Chondrocyte (in vitro differentiated cells): ENCODE results near the gene KLHL28. TPM values are rescaled to one million over a fixed set of nuclear protein-coding genes. Genes with fewer than 3 reads are reported as not detected.

Experiments
- DNase-seq: peaks from one replicate; pipeline ENCODE4 v3.0.0; 2021; ENCODE audit warnings: mixed read lengths, low spot score
- H3K27ac Mint-ChIP-seq: one replicate; pipeline ENCODE4 v1.8.0; 2021; ENCODE audit warnings: mild to moderate bottlenecking, moderate library complexity, mixed read lengths; ENCODE audit not compliant: unreplicated experiment
- H3K27me3 Mint-ChIP-seq: 2 replicates; pipeline ENCODE4 v1.8.0; 2021; ENCODE audit warnings: low read depth, mixed read lengths
- H3K36me3 Mint-ChIP-seq: 2 replicates; pipeline ENCODE4 v1.8.0; 2021; ENCODE audit warnings: low read depth, mixed read lengths
- H3K4me1 Mint-ChIP-seq: 2 replicates; pipeline ENCODE4 v1.8.0; 2021; ENCODE audit warnings: low read depth, mild to moderate bottlenecking, mixed read lengths
- H3K4me3 Mint-ChIP-seq: one replicate; pipeline ENCODE4 v1.8.0; 2021; ENCODE audit warnings: mild to moderate bottlenecking, moderate library complexity, mixed read lengths; ENCODE audit not compliant: unreplicated experiment
- H3K9me3 Mint-ChIP-seq: 2 replicates; pipeline ENCODE4 v1.8.0; 2021; ENCODE audit warnings: low read depth, mixed read lengths
- total RNA-seq: library from RNA; stranded (reverse); gene quantifications from 3 replicates; pipeline ENCODE4 v1.2.1, GENCODE V29; 2021
- TF ChIP-seq, protein P1 (sequence below): fragments of 200-600 bp; sonication (generic); IDR thresholded peaks from 2 replicates; pipeline ENCODE4 v1.5.0; 2021; ENCODE audit warnings: antibody characterized with exemption, mild to moderate bottlenecking, moderate library complexity

The KLHL28 gene
- total RNA-seq, 1 donor from 2014 or later: 24.2 TPM

GRCh38 chr14:44880791-44881190 lies 81.0 kb downstream of the KLHL28 start:
- Mint-ChIP-seq H3K27me3 (peaks cover 3% of the 10 kb centered on the region), H3K4me1 (no peaks in the 10 kb centered on the region)

More at GRCh38 chr14:44880791-44881190, 81.0 kb downstream of the KLHL28 start:
- Mint-ChIP-seq H3K27ac (no peak overlapping the region), H3K4me3 (no peak overlapping the region), H3K36me3 (peaks cover 10% of the 10 kb centered on the region), H3K9me3 (peaks cover 33% of the 10 kb centered on the region)
- TF ChIP-seq, protein P1, sequence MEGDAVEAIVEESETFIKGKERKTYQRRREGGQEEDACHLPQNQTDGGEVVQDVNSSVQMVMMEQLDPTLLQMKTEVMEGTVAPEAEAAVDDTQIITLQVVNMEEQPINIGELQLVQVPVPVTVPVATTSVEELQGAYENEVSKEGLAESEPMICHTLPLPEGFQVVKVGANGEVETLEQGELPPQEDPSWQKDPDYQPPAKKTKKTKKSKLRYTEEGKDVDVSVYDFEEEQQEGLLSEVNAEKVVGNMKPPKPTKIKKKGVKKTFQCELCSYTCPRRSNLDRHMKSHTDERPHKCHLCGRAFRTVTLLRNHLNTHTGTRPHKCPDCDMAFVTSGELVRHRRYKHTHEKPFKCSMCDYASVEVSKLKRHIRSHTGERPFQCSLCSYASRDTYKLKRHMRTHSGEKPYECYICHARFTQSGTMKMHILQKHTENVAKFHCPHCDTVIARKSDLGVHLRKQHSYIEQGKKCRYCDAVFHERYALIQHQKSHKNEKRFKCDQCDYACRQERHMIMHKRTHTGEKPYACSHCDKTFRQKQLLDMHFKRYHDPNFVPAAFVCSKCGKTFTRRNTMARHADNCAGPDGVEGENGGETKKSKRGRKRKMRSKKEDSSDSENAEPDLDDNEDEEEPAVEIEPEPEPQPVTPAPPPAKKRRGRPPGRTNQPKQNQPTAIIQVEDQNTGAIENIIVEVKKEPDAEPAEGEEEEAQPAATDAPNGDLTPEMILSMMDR: no peak
- DNase-seq: no peak

Other genes with a start within 250 kb of the KLHL28 start
- 12.7 to 19.7 TPM (median 13.3 TPM) in 3 replicates for gene TOGARAM1, start 243 bp upstream of the KLHL28 start, total RNA-seq
- gene PRPF39, start 122.2 kb upstream of the KLHL28 start, total RNA-seq: 34.2 to 40.4 TPM (median 37.1 TPM) in 3 replicates
- gene FKBP3, start 172.5 kb upstream of the KLHL28 start, total RNA-seq: 49.1 to 70.1 TPM (median 49.6 TPM) in 3 replicates
- gene FANCM, start 174.0 kb upstream of the KLHL28 start, total RNA-seq: 3.2 to 5.8 TPM (median 4.0 TPM) in 3 replicates